ENCODE results near the gene CLIP3. TPM values are rescaled to one million over a fixed set of nuclear protein-coding genes. Genes with fewer than 3 reads are reported as not detected.

Gene CLIP3
- total and polyA plus RNA-seq, 9 of the 15 experiments (the other 6 are each of a cell fraction or from before 2014, with no cell fraction given), result 0.01 to 0.50 (median 0.15) TPM; not detected in 1

- TF ChIP-seq NFYB (IDR thresholded peaks at IDR 0.05; ENCODE audit: extremely low read depth, insufficient read length) (peak; percentile 86), NR2C2 (CRISPR knock-in tag; IDR thresholded peaks at IDR 0.05) (peak; percentile 93), NR2C2 (tag; IDR thresholded peaks at IDR 0.05) (peak; percentile 99), RBM34 (IDR thresholded peaks at IDR 0.05; ENCODE audit: borderline replicate concordance, insufficient read depth, low read length) (peak; percentile 65; the same call in 1 of the 2 replicates), FOS (IDR thresholded peaks at IDR 0.05; ENCODE audit: extremely low read depth, insufficient read length) (peak; percentile 46), ETV1 (tag; conservative IDR thresholded peaks at IDR 0.05; ENCODE audit: low read depth) (peak; percentile 51), PHF21A (IDR thresholded peaks at IDR 0.05; ENCODE audit: borderline replicate concordance, low read depth) (no peak), RB1 (IDR thresholded peaks at IDR 0.05; ENCODE audit: low read depth) (peak; percentile 81), KLF1 (tag; IDR thresholded peaks at IDR 0.05) (peak; percentile 37; the same call in 1 of the 2 replicates), ZBTB40 (IDR thresholded peaks at IDR 0.05) (peak; percentile 93), ZBTB40 (CRISPR knock-in tag; IDR thresholded peaks at IDR 0.05) (no peak), CCNT2 (IDR thresholded peaks at IDR 0.05; ENCODE audit: borderline replicate concordance, extremely low read depth, insufficient read length, low read depth, low read length) (peak; percentile 11), RNF2 (IDR thresholded peaks at IDR 0.05) (peak; percentile 69), HDGF (IDR thresholded peaks at IDR 0.05) (0 out of 2 replicates have a peak, but pooled peaks have one; percentile 51), POLR2AphosphoS5 (IDR thresholded peaks at IDR 0.05; ENCODE audit: control insufficient read depth, insufficient read depth, low read depth, low read length) (peak; percentile 71), CBX3 (IDR thresholded peaks at IDR 0.05; ENCODE audit: borderline replicate concordance in 1 of 2, low read length in 2 of 2) (peak in 1 of 2 experiments; percentile 35; a peak in 1 of 3 replicates), MIER1 (IDR thresholded peaks at IDR 0.05; ENCODE audit: low read depth) (no peak)
- TF ChIP-seq, protein P1, sequence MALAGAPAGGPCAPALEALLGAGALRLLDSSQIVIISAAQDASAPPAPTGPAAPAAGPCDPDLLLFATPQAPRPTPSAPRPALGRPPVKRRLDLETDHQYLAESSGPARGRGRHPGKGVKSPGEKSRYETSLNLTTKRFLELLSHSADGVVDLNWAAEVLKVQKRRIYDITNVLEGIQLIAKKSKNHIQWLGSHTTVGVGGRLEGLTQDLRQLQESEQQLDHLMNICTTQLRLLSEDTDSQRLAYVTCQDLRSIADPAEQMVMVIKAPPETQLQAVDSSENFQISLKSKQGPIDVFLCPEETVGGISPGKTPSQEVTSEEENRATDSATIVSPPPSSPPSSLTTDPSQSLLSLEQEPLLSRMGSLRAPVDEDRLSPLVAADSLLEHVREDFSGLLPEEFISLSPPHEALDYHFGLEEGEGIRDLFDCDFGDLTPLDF (CRISPR knock-in tag; IDR thresholded peaks at IDR 0.05), result peak; percentile 72; the same call in 1 of the 2 replicates
Observed at GRCh38 chr19:35995048-35995993, 37.4 kb downstream of the CLIP3 start, which contains the start of gene SDHAF1 (continued).

Data from K562 (cell line).